GM21526 (cell line): Measurements from ENCODE around the gene FRS3.
"Not testable (repeated sequence)": the region's sequence is repeated elsewhere in the genome, so short reads cannot be mapped to it uniquely, and the experiment has no call there.

Source experiments
- ATAC-seq: cut with Tn5 transposase; IDR thresholded peaks from one replicate; pipeline ENCODE4 v1.9.1; 2021; ENCODE audit warnings: moderate library complexity; ENCODE audit not compliant: unreplicated experiment, low FRiP score

The FRS3 gene

DNA sequence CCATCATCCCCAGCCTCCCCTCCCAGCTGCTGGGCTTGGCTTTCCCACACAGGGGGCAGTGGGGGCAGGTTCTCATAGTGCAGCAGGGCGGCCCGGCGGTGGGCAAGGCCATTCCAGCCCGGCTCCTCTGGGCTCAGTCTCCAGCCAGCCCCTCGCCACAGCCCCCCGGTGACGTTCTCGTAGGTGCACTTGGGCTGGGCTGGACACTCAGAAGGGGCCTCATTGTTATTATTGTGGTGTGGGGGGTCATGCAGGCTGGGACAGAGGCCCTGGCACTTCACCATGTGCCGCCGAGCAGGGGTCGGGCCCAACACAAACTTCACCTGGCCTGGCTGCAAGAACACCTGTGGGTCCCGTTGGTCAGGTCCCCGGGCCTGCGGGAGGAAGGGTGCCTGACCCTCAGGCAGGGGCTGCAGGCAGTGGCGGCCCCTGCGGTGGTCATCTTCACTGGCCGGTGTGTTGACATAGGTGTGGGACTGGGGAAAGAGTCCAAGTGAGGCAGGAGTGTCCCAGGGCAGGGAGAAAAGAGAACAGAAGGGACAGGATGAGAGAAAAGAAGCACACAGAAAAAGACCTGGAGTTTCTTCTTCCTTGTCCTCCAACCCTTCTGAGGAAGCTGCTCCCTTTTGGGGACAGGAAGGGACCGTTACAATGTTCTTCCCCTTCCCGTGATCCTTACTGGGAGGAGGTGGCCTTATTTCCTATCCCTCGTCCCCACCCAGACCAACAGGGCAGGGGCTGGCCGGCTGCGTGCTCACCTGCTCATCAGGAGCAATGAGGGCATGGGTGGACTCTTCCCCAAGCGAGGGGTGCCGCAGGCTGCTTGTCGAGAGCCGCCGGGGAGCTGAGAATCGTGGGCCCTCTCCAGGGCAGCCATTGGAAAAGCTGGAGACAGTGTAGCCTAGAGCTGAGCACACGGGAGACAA, 8.4 kb downstream of the FRS3 start:
- no peak for ATAC-seq

DNA sequence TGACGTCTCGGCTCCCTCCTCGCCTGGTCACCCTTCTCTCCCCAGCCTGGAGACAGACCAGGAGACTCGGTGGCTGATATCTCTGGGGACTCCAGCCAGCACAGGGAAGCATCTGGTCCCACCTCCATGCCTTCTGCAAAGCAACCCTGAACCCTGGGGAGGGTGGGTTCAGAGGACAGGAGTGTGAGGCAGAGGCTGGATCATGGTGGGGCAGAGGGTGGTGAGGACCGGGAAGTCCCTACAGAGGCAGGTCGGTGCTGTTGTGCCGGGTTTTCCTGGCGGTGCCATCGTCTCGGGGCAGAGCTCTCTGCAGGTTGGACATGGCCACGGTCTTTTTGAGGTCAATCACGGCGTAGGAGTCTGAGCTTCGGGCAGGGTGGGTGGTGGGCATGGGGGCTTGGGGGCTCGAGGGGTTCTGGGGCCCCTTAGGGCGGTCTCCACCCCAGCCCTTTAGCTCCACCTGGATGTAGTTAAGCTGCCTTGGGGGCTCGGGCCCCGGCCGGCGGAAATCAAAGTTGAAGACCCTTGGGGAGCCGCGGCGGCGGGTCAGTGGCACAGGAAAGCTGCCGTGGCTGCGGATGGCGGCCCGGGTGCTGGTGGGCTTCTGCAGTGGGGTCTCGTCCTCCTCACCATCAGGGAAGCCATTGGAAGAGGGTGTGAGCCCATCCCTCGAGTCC, 9.2 kb downstream of the FRS3 start:
- no peak for ATAC-seq

DNA sequence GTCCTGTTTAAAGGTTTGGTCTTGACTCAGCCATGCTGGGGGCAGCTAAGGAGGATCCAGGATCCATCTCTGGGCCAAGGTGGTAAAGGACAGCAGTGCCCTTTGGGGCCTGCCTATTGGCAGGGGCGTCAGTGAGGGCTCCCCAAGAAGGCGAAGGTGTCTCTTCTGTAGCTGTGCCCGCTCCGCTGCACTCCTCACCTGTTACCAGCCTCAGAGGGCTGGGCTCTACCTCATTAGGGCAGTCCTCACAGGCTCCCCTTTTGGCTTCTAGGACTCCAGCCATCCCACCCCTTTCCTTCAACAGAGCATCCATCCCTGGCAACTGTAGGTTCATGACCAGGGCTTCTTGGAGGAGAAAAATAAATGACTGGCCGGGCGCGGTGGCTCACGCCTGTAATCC, 10.3 kb downstream of the FRS3 start:
- ATAC-seq: no peak

DNA sequence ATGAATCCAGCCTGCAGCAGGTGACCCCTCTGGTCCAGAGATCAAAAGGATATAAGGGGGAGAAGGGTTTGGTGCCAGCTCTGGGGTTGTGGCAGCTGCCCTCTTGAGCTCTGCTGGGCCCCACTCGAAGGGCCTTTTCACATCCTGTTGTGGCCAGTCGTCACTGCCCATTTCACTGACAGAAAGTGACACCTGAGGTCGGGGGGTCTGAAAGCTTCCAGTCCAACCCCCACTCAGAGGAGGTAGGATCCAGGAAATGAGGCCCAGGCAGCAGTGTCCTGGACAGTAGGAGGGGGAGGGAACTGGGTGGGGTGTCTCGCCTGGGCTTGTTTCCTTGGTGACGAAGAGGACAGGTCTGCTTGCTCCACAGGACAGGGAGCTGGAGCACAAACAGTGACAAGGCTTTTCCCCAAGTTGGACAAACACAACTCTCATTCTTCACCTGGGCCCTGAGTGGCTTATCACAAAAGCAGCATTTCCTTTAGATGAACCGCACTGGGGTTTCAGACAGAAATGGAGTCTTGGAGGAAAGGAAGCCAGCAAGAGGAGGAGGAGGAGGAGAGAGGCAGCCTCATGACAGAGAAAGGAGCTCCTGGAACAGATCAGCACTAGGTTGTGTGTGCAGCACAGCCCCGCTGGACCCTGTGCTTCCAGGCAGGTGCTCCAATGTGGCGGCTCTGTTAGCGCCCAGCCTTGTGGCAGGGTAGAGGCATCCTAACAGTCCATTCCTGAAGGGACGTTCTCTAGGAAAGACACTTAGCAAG, 11.0 kb downstream of the FRS3 start:
- no peak for ATAC-seq

DNA sequence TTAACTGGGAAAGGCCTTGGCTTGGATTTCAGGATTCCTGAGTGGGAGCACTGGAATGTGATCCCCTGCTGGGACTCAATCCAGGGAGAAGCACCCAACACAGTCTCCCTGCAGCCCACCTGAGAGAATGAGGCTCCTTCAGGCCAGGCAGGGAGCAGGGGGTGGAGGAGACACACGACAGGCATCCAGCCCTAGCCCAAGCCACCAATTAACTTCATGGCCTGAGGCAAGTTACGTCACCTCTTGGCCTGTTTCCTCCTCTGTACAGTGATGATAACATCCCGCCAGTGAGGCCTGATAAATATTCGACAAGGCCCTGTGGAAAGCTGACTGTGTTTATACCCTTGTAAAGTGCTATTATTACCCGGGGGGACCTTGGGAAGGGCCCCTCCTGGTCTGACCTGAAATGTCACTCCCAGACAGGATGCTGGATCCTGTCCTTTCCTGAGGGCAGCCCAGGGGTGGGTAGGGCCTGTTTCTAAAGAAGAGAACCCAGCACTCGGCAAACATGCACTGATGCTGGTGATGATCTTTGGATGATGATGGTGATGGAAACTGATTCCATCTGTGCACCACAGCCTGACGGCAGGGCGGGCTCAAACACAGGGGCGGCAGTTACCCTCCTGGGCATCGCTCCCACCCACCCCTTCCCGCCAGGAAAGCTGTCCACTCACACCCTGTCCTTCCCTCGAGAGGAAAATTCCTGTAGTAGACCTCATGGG, 12.4 kb downstream of the FRS3 start:
- no peak for ATAC-seq

DNA sequence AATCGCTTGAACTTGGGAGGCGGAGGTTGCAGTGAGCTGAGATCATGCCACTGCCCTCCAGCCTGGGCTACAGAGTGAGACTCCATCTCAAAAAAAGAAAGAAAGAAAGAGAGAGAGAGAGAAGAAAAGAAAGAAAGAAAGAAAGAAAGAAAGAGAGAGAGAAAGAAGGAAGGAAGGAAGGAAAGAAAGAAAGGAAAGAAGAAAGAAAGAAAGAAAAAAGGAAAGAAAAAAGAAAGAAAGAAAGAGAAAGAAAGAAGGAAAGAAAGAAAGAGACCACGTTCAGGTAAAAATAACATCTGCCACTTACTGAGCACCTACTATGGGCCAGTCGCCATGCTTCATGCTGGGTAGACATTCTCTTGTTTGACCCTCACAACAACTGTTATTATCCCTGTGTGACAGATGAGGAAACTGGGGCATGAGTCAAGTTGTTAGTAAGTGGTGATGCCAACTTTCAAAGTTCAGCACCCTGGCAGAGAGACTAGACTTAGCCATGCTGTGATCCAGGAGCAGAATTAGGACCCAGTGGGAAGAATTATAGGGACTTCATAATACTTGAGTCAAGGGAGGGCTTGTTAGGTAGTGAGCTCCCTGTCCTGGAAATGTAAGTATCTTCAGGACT, 13.5 kb downstream of the FRS3 start:
- ATAC-seq: not testable (repeated sequence)

DNA sequence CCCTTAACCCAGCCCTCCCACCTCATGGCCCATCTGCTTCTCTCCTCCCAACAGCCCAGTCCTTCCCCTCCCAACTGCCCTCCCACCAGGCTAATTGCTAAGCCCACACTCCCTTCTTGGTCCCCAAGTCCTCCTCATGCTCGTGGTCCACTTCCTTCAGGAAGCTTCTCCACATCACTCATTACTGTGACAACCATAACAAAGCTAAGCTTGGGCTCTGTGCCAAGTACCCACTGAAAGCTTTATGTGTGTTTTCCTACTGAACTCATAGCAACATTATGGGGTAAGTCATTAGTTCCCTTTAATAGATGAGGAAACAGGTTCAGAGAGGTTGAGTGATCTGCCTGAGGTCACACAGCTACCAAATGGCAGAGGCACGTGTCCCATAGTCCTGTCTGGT, 16.2 kb downstream of the FRS3 start:
- no peak for ATAC-seq

DNA sequence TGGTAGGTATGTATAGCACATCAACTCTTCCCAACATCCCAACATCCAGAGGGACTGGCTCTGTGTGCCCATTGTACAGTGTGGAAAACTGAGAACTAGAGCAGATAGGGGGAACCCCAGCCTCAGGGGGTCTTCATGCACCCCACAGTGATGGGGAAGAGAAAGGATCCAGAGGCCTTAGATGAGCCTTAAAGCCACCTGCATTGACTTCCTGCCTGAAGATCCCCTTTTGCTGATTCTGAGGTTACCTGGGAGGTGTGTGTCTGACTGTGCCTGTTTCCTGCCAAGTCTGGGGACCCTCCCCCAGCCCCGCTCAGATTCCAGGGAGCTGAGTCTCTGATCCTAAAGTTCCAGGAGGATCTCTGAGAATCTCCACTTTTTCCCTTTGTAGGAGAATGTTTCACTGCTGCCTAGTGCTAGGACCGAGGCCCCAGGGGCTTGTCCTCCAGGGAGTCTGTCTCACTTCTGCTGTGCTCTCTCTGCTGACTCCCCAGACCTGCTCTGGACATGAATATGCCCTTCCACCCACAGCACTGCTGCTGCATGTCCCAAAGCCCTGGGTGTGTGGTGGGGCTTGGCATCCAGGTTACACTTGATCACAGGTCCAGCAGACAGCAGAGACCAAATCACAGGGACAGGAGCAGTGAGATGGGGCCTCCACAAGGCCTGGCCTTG, 19.7 kb downstream of the FRS3 start:
- no peak for ATAC-seq

DNA sequence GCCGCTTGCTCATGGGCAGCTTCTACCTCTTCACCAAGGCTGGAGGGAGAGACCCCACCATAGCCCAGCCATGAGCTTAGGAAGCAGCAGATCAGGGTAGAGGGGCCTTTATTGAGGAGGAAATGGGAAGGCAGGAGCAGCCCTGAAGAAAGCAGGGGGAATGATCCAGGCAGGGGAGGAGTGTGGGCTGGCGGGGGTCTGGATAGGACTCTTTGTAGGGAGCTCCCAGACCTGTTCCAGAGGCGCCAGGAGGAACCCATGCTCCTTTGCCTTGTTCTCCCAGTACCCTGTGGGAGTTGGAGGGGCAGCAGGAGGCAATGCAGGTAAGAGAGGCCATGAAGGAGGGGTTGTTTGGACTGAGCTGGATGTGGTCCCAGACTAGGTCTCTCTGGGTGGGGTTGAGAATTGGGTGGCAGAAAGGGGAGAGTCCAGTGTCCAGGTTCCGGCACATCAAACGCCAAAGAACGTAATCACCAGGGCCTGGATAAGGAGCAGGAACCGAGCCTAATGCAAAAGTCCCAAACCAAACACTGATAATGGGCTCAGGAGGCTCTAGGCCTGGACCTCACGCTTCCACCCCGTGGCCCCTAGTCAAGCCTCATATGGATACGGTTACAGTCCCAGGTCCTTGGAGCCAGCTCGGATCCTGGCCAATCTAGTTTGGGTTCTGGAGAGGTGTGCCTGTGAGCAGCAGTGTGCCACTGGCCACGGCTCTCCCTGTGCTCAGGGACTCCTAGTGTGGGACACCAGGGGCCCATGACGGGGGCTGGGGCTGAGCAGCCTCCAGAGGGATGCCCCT, 20.4 kb downstream of the FRS3 start:
- ATAC-seq: no peak

DNA sequence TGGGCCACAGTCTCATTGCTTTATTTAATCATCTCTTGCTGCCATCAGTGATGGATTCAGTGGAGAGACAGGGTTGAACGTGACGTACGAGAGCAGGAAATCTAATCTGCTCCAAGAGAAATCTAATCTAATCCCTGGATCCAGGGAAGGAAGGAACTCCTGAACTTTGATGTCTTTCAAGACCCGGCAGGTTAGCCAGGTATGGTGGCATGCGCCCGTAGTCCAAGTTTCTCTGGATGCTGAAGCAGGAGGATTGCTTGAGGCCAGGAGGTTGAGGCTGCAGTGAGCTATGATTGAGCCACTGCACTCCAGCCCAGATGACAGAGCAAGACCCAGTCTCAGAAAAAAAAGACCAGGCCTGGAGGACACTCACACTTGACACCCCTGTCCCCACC, 21.1 kb downstream of the FRS3 start:
- no peak for ATAC-seq

DNA sequence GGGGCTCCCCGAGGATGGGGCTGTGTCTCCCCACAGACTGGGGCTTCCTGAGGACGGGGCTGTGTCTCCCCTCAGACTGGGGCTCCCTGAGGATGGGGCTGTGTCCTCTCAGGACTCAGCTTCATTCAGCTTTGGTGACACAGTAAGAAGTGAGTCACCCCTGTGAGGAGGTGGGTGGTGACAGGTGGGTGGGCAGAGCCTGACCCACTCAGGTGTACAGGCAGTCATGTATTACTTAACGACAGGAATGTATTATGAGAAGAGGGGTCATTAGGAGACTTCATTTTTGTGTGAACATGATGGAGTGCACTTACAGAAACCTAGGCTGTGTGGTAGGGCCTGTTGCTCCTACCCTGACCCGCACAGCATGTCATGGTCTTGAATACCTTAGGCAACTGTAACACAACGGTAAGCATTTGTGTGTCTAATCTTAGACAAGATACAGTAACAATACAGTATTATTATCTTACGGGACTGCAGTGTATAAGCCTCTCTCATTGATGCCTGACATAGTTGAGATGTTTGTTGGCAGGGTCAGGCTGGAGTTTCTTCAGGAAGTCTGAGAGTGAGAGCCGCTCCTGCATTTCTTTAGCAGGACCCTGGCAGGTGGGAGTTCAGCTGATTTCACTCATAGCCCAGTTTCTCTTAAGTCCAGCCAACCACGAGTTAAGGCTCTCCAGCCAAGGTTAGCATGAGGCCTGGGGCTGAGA, 21.6 kb downstream of the FRS3 start:
- ATAC-seq: no peak

DNA sequence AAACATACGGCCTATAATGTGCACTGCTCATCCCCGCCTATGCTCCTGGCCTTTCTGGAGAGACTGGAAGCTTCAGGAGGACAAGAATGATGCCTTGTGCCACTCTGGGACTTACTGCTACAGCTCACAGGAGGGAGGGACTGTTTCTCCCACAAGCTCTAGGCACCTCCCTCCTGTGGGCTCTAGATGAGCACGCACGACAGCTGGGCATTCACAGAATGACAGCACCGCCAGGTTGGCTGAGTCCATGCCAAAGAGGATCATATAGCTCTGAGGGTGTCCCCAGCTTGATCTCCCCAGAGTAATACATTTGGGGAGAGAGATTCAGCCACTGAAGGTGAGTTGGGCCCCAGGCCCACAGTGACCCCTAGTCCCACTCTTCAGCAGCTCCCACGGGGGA, 22.4 kb downstream of the FRS3 start:
- ATAC-seq: no peak

DNA sequence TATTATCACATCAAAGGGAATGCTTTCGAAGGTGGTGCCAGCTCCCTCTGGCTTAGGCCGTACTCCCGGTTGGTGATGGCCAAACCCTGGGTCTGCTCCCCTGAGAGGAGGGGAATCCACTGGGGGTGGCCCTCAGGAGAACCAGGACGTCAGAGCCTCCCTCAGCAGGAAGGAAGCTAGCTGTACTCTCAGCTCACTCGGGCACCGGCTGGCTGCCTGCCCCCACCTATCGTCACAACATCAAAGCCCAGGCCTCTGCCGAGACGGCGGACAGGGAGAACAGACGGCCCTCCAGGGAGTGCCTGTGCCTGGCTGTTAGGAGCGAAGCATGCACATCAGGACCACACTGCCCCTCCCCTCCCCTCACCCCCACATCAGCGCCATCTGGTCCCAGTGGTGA, 23.3 kb downstream of the FRS3 start:
- ATAC-seq: no peak

DNA sequence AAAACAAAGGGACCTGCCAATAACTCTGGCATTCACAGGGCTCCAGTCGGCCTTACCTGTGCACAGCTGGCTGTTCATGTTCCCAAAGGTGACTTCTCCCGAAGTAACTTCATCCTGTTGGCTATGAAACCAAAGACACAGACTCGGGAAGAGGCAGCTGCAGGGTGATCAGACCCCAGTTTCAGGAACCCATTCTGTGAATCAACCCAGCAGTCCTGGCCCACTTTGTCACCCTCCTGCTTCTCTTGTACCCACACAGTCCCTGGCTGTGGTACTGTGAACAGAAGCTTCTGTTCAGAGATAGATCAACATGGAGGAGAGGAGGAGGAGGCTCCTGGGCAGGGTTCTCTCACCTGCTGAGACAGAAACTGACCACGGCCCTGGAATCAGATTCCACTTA, 23.8 kb downstream of the FRS3 start:
- no peak for ATAC-seq

DNA sequence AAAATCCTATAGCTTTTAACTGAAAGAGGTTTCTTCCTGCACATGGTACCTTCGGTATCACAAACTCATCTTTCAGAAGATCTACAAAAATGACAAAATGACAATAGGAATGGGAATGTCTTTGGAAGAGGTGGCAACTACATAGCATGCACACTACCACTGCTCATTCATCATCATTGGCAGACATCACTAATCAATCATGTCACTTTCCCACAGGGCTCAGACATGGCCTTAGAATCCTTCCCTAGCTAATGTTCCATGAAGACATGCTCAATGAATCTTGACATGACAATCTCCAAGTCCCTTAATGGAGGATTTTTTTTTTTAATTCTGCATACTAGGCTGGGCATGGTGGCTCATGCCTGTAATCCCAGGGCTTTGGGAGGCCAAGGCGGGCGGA, 29.3 kb downstream of the FRS3 start:
- ATAC-seq: no peak

DNA sequence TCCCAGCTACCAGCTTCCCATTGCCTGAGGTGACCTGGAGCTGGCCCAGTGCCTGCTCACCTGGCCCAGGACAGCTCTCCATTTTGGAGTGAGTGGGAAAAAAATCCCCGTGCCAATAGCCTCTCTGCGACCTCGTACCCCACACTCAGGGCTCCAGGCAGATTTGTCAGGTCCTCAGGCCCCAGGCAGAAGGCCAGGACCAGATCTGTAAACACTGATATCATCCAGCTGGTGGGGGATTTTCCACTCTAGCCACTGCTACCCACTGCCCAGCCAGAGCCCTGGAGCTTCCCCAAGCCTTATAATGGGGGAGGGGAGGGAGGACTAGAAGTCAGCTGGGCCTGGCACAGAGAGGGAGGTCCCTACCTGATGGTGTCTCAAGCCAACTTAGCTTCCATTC, 31.2 kb downstream of the FRS3 start:
- no peak for ATAC-seq

DNA sequence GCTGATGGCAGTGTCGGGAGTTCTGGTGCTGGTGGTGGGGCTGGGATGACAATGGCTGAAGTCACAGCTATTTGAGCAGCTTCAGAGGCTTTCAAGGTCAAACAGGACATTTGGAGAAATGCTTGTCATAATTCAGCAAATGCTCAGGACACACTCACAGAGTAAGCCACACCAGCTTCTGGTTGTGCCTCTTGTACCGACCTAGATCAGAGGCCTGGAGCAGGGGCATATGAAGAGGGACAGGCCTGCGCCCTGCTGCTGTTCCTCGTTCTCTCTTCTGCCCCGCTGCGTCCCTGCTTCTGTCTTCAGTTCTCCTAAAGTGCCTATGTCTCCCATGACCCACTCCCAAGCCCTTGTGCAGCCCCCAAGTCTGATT, 31.6 kb downstream of the FRS3 start:
- ATAC-seq: no peak
